HG02870 (cell line): ENCODE results near the gene TMEM25.
"Not testable (repeated sequence)": the region's sequence is repeated elsewhere in the genome, so short reads cannot be mapped to it uniquely, and the experiment has no call there.

Experiments
- ATAC-seq: cut with Tn5 transposase; IDR thresholded peaks from one replicate; pipeline ENCODE4 v1.9.1; 2021; ENCODE audit warnings: mild to moderate bottlenecking, moderate library complexity; ENCODE audit not compliant: unreplicated experiment

The TMEM25 gene

GRCh38 chr11:118530683-118531596, at the start of gene TMEM25:
TSS of gene TMEM25 (plus strand) at chr11:118531192. CDS start at chr11:118531802, 610 bp downstream.
- peak; percentile 59 for ATAC-seq

GRCh38 chr11:118481238-118481637, 49.8 kb upstream of the TMEM25 start:
- ATAC-seq, result not testable (repeated sequence)

- no peak for ATAC-seq
Observed at GRCh38 chr11:118484405-118484804, 46.6 kb upstream of the TMEM25 start.

GRCh38 chr11:118485273-118485672, 45.7 kb upstream of the TMEM25 start:
- no peak for ATAC-seq

GRCh38 chr11:118488480-118489109, 42.4 kb upstream of the TMEM25 start:
- no peak for ATAC-seq

GRCh38 chr11:118491041-118491440, 40.0 kb upstream of the TMEM25 start:
- ATAC-seq, result no peak

- no peak for ATAC-seq
Observed at GRCh38 chr11:118497831-118498230, 33.2 kb upstream of the TMEM25 start.

GRCh38 chr11:118503216-118503615, 27.8 kb upstream of the TMEM25 start:
- no peak for ATAC-seq

- ATAC-seq, result no peak
Observed at GRCh38 chr11:118511601-118512000, 19.4 kb upstream of the TMEM25 start.

- no peak for ATAC-seq
Observed at GRCh38 chr11:118514103-118514502, 16.9 kb upstream of the TMEM25 start.

GRCh38 chr11:118519549-118519948, 11.4 kb upstream of the TMEM25 start:
- no peak for ATAC-seq

- ATAC-seq, result no peak
Observed at GRCh38 chr11:118521892-118522311, 9.1 kb upstream of the TMEM25 start.

GRCh38 chr11:118522571-118523072, 8.4 kb upstream of the TMEM25 start:
- no peak for ATAC-seq

- no peak for ATAC-seq
Observed at GRCh38 chr11:118524356-118524755, 6.6 kb upstream of the TMEM25 start.

- ATAC-seq, result no peak
Observed at GRCh38 chr11:118524757-118525470, 6.1 kb upstream of the TMEM25 start.

GRCh38 chr11:118526688-118527087, 4.3 kb upstream of the TMEM25 start:
- no peak for ATAC-seq

GRCh38 chr11:118527109-118527508, 3.9 kb upstream of the TMEM25 start, which contains the start of gene TTC36:
TSS of gene TTC36 (plus strand) at chr11:118527474. CDS start at chr11:118527495, 21 bp downstream.
- ATAC-seq, result no peak

GRCh38 chr11:118528511-118528910, 2.5 kb upstream of the TMEM25 start:
- ATAC-seq, result no peak

GRCh38 chr11:118529584-118530175, 1.3 kb upstream of the TMEM25 start:
- ATAC-seq, result no peak

GRCh38 chr11:118530180-118530682, 761 bp upstream of the TMEM25 start:
- ATAC-seq, result no peak
